HepG2 (cell line): ENCODE data around the gene NKAIN4. TPM values are rescaled to one million over a fixed set of nuclear protein-coding genes. Genes with fewer than 3 reads are reported as not detected.

ENCODE experiments used
- MAZ ChIP-seq, 2 experiments: sonication (generic) in 1 of 2; formaldehyde crosslinking in 1 of 2; IDR thresholded peaks; 2 replicates each; pipeline versions ENCODE4 v1.5.0 to v1.6.1; 2012 to 2020; ENCODE audit warnings: low read depth in 2 of 2, mild to moderate bottlenecking in 2 of 2, borderline replicate concordance in 1 of 2, improper control_type of control experiment in 1 of 2, low read length in 1 of 2, missing genetic modification reagents in 1 of 2, moderate library complexity in 1 of 2
- SMYD3 ChIP-seq: sonication (generic); formaldehyde crosslinking; IDR thresholded peaks from 2 replicates; pipeline ENCODE4 v1.8.1; 2023; ENCODE audit warnings: mild to moderate bottlenecking, missing genetic modification reagents
- ZBTB7B ChIP-seq: sonication (generic); formaldehyde crosslinking; IDR thresholded peaks from 2 replicates; pipeline ENCODE4 v1.4.0; 2020; ENCODE audit warnings: missing genetic modification reagents
- ZNF274 ChIP-seq: sonication (generic); formaldehyde crosslinking; IDR thresholded peaks from 2 replicates; pipeline ENCODE4 v1.5.1; 2020; ENCODE audit warnings: mild to moderate bottlenecking, missing genetic modification reagents
- ZNF329 ChIP-seq: sonication (generic); formaldehyde crosslinking; IDR thresholded peaks from 2 replicates; pipeline ENCODE4 v1.9.0; 2021; ENCODE audit warnings: low read depth, mild to moderate bottlenecking, missing genetic modification reagents
- ZNF446 ChIP-seq: sonication (generic); formaldehyde crosslinking; IDR thresholded peaks from 2 replicates; pipeline ENCODE4 v1.5.0; 2020; ENCODE audit warnings: mild to moderate bottlenecking, missing genetic modification reagents
- ZNF550 ChIP-seq: sonication (generic); formaldehyde crosslinking; IDR thresholded peaks from 2 replicates; pipeline ENCODE4 v1.4.0; 2020; ENCODE audit warnings: mild to moderate bottlenecking, missing genetic modification reagents, borderline replicate concordance
- ZNF75D ChIP-seq: sonication (generic); formaldehyde crosslinking; IDR thresholded peaks from 2 replicates; pipeline ENCODE4 v1.8.1; 2023; ENCODE audit warnings: missing genetic modification reagents, mild to moderate bottlenecking, borderline replicate concordance
- ZNF850 ChIP-seq: sonication (generic); formaldehyde crosslinking; conservative IDR thresholded peaks from 2 replicates; pipeline ENCODE4 v1.9.0; 2021; ENCODE audit warnings: mild to moderate bottlenecking, missing genetic modification reagents
- polyA plus RNA-seq, 8 experiments: library from polyadenylated mRNA; depleted of rRNA in 3 of 8; stranded (reverse) in 7 of 8; unstranded in 1 of 8; fragments of >200 nt; fragmentation: Illumina TruSeq in 4 of 8; extraction: Trizol in 4 of 8; gene quantifications; 2 replicates each; pipeline versions ENCODE4 v1.2.1 to v1.2.3, GENCODE V29; 2011 to 2016; ENCODE audit warnings: low read depth in 4 of 8, missing spikeins in 1 of 8, mixed read lengths in 1 of 8; ENCODE audit not compliant: insufficient read depth in 1 of 8
- total RNA-seq, 5 experiments: library from RNA; depleted of rRNA; stranded (reverse); fragments of >200 nt; fragmentation: Illumina TruSeq; extraction: Trizol; gene quantifications; 2 replicates each; pipeline ENCODE4 v1.2.3, GENCODE V29; 2016; ENCODE audit warnings: low read depth in 1 of 5
- TF ChIP-seq, protein P1 (sequence below), 2 experiments: sonication (generic) in 1 of 2; formaldehyde crosslinking in 1 of 2; IDR thresholded peaks; 2 replicates each; pipeline versions ENCODE4 v1.4.0 to v1.6.1; 2016 to 2020; ENCODE audit warnings: borderline replicate concordance in 1 of 2, low read depth in 1 of 2, mild to moderate bottlenecking in 1 of 2, missing genetic modification reagents in 1 of 2
- TF ChIP-seq, protein P2 (sequence below): sonication (generic); formaldehyde crosslinking; IDR thresholded peaks from 2 replicates; pipeline ENCODE4 v1.4.0; 2020; ENCODE audit warnings: missing genetic modification reagents, mild to moderate bottlenecking, borderline replicate concordance
- TF ChIP-seq, protein P3 (sequence below): sonication (generic); formaldehyde crosslinking; IDR thresholded peaks from 2 replicates; pipeline ENCODE4 v1.4.0; 2020; ENCODE audit warnings: missing genetic modification reagents, low read depth, mild to moderate bottlenecking, borderline replicate concordance

NKAIN4 gene
- total and polyA plus RNA-seq, 2 of the 13 experiments (the other 11 are each of a cell fraction or from before 2014, with no cell fraction given), result not detected

DNA sequence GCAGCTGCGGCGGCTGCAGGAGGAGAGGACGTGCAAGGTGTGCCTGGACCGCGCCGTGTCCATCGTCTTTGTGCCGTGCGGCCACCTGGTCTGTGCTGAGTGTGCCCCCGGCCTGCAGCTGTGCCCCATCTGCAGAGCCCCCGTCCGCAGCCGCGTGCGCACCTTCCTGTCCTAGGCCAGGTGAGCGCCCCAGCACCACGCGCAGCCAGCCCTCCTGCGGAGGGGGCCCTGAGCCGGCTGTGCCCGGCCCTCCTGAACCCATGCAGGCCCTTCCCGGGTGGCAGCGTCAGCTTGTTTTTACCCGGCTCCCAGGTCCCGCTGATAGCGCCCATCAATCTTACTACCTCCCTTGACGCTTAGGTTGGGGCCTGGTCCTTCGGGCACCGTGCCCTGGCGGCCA is 14.8 kb downstream of the NKAIN4 start (continued):
- TF ChIP-seq, protein P1, sequence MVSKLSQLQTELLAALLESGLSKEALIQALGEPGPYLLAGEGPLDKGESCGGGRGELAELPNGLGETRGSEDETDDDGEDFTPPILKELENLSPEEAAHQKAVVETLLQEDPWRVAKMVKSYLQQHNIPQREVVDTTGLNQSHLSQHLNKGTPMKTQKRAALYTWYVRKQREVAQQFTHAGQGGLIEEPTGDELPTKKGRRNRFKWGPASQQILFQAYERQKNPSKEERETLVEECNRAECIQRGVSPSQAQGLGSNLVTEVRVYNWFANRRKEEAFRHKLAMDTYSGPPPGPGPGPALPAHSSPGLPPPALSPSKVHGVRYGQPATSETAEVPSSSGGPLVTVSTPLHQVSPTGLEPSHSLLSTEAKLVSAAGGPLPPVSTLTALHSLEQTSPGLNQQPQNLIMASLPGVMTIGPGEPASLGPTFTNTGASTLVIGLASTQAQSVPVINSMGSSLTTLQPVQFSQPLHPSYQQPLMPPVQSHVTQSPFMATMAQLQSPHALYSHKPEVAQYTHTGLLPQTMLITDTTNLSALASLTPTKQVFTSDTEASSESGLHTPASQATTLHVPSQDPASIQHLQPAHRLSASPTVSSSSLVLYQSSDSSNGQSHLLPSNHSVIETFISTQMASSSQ (IDR thresholded peaks at IDR 0.05; ENCODE audit: low read depth), result no peak
- TF ChIP-seq, protein P1 (CRISPR knock-in tag; IDR thresholded peaks at IDR 0.05; ENCODE audit: borderline replicate concordance), result no peak
- no peak for TF ChIP-seq SMYD3 (CRISPR knock-in tag)
- TF ChIP-seq, protein P2, sequence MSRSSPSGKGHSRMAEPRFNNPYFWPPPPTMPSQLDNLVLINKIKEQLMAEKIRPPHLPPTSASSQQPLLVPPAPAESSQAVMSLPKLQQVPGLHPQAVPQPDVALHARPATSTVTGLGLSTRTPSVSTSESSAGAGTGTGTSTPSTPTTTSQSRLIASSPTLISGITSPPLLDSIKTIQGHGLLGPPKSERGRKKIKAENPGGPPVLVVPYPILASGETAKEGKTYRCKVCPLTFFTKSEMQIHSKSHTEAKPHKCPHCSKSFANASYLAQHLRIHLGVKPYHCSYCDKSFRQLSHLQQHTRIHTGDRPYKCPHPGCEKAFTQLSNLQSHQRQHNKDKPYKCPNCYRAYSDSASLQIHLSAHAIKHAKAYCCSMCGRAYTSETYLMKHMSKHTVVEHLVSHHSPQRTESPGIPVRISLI (CRISPR knock-in tag), result no peak
- no peak for TF ChIP-seq ZNF850 (CRISPR knock-in tag)
- no peak for TF ChIP-seq ZNF550 (CRISPR knock-in tag)
- no peak for TF ChIP-seq ZBTB7B (CRISPR knock-in tag)
- no peak for TF ChIP-seq MAZ (IDR thresholded peaks at IDR 0.05; ENCODE audit: borderline replicate concordance, low read depth, low read length)
- no peak for TF ChIP-seq MAZ (CRISPR knock-in tag; IDR thresholded peaks at IDR 0.05; ENCODE audit: low read depth)
- no peak for TF ChIP-seq ZNF75D (CRISPR knock-in tag)
- TF ChIP-seq ZNF329 (CRISPR knock-in tag), result no peak
- TF ChIP-seq ZNF446 (CRISPR knock-in tag), result no peak
- TF ChIP-seq, protein P3, sequence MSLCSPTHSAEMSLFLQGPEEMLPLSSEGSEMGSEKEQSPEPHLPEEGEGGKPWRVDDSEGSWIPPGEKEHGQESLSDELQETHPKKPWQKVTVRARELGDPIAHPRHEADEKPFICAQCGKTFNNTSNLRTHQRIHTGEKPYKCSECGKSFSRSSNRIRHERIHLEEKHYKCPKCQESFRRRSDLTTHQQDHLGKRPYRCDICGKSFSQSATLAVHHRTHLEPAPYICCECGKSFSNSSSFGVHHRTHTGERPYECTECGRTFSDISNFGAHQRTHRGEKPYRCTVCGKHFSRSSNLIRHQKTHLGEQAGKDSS (CRISPR knock-in tag), result no peak
- no peak for TF ChIP-seq ZNF274 (CRISPR knock-in tag)
